ENCODE measurements around the gene SORBS1.
"Not testable (repeated sequence)": the region's sequence is repeated elsewhere in the genome, so short reads cannot be mapped to it uniquely, and the experiment has no call there.

The SORBS1 gene

DNA sequence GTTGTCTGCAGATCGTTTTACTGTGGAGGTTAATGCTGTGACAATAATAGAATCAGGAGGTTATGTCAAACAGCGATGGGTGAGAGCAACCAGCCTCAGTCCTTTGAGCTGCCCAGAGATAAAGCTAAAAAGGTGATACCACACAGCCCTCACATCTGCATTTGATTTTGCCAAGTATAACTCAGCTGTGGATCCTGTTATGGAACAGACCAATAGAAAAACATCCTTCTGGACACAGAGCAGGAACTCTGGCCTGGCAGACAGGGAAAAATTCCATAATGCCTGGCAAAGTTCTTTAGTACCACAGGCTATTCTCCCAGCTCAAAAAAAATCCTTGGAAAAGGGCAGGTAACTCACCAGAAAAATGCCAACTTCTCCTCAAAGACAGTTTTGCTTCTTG is 183.2 kb downstream of the SORBS1 start:
- DNase-seq: no peak

DNA sequence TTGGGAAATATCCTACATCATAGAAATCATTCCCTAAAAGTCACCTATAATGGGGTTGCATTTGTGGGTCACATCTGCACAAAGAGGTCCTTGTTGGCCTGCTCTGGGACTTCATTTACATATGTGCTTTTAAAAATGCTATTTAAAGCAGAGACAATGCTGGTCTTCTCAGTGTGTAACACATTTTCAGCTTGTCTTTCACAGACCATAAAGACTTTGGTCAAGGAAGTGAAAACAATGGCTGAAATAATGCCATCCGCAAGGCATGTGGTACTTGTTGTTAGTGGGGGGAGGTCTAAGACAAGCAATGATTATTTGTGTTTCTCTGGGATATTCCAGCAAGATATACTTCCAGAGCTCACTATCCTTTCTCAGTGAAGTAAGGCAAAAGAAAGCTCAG is 185.8 kb downstream of the SORBS1 start:
- no peak for DNase-seq

DNA sequence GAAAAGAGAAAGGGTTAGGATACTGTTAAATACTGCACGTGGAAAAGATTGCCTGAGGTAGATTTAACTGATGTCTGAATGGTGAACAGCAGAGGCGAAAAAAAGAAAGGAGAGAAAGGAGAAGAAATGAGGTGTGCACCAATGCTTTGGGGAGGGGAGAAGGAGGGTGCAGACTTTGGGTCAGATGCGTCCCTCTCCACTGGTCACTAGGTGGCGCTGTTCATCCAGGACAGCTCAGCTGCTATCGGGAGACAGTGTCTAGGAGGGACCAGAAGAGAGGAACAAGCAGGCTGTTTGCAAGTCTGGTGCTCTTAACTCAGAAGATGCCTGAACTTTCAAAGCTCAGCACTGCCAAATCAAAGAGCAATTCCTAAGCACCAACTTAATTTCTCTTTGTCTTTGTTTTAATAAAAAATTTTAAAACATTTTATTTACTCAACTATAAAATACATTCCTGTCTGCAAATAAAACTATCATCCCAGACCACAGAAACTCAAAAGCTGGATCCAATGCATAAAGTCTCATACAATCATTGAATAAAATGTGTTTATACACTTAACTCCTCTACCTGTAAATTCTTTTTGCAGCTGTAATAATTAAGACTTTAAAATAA is 186.5 kb downstream of the SORBS1 start:
- DNase-seq: peak; percentile 75 to 79

DNA sequence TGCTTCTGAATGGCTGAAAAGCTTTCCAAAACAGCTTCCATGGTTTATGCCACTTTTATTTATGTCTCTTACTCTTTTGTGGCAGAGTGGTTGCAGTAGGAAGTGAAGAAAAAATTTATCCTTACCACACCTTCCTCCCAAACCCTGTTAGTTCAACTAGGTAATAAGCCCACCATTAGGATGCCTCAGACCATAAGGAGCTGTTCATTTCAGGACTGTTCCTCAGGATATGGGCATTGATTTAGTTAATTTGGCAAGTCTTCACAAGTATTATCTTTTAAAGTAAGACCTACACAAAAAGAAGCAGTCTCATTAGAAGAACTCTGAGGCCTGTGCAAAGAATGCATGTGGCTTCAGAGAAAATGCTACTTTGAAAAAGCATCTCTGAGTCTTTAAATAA is 187.5 kb downstream of the SORBS1 start:
- no peak for DNase-seq

DNA sequence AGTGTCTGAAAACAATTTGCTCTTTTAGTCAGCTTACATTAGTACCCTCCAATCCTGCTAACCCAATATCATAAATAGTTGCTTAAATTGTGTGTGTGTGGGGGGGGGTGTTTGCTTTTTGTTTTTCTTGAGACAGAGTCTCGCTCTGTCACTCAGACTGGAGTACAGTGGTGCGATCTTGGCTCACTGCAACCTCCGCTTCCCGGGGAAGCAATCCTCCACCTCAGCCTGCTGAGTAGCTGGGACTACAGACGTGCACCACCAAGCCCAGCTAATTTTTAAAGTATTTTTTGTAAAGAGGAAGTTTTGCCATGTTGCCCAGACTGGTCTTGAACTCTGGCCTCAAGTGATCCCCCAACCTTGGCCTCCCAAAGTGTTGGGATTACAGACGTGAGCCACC is 196.8 kb downstream of the SORBS1 start:
- no peak for DNase-seq

DNA sequence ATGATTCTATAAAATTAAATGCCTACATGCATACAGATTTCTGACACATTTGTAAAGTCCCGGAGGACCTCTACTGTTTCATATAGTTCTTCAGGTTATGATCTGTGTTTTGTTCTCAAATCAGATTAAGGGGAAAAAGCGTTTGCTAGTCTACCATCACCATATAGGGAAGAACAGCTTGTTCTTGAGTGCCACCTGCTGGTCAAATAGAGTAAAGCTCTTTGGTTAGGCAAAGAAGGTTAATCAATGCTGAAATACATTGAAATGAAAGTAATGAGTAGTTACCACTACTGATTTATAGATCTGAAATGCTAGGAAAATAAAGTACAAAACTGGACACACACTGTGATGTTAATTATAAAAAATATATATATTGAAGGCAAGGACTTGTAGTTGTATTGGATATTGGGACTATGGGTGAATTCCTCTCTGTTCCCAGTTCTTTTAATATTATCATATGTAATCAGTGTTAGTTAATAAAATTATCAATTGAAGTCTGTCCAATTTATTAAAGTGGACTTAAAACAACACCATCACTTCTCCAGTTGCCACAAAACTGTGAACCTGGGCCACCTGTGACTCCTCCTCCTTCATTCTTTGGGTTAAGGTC is 197.8 kb downstream of the SORBS1 start:
- peak in 1 of 2 experiments; percentile 24 for DNase-seq

DNA sequence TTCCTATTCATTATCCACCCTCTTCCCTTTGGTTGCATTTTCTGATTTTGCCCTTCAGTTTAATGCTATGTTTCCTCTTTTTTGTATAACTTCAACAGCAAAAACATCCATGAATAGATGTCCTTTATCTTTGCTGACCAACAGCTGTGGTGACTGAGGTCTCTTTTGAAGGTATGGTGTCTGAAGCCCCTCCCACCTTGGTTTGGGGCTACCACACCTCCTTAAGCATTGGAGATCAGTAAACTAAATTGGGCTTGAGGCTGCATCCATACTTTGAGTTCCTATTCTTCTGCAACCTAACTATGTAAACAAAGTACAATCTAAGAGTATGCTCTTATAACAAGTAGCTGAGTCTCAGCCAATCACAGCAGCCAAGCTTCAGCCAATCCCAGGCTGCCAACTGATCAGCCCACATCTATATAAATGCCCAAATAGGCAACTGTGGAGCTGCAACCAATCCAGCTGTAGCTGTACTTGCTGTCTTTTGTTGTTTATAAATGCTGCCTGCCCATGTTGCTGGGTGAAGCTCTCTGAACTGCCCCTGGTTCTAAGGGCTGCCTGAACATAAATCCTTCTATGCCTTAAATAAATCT is 201.0 kb downstream of the SORBS1 start:
- no peak for DNase-seq

DNA sequence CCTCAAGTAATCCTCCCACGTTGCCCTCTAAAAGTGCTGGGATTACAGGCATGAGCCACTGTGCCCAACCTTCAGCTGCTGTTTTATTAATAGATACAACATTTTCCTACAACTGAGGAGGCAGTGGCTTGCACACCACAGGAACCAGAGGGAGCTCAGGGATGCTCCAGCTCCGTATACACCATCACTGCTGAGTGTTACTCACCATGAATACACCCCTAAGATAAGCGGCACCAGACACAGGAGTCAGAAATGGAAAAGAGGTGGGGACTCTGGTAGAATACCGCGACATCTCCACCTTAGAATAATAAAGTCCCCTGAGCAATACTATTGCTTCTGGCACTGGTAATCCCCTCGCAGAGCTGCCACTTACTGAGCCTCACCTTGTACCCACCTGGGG is 201.7 kb downstream of the SORBS1 start:
- no peak for DNase-seq

DNA sequence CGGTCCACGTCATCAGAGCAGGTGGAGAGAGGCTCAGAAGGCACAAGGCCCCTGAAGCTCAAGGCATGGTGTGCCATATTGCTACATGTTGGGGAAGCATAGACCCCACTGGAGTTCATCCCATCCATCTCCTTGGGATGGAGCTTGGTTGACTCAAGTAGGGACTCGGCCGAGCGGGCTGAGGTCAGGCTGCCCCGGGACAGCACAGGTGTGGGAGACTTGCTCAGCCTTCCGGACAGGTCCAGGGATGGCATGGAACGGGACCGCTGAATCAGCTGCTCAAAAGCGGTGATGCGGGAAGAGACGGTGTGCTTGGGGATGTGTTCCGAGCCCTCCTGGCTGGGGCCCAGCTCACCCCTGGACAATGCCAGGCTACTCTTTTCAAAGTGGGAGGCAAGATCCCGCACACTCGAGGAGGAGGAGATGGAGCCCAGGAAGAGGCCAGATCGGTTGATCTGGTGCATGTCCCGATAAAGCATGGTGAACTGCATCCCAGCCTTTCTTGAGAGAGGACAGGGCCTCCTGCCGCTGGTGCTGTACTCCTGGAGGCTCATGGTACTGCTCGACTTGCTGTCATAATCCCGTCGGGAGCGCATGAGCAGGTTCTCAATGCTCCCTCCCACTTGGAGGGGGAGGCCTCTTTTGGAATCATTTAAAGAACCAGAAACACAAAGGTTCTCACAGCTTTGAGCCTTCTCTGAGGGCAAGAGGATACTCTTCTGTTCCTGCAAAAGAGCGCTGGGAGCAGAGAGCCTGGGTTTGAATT is 204.8 kb downstream of the SORBS1 start:
- no peak for DNase-seq

DNA sequence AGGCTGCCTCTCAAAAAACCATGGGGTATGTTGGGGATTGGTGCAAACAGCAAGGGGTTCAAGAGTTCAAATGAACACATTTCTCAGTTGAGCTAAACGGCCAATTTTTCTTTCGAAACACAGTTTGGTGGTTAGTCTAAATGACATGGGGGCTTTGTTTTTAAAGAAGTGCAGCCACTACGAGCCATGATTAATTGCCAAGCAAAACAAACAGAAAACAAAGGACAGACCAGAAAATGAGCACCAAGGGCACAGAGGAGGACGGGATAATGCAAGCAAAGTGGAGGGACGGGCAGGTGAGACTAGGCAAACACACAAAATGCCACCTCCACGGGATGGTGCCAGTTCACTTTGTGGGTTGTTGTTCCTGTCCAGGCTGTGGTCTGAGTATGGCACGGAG is 205.9 kb downstream of the SORBS1 start:
- DNase-seq: no peak

DNA sequence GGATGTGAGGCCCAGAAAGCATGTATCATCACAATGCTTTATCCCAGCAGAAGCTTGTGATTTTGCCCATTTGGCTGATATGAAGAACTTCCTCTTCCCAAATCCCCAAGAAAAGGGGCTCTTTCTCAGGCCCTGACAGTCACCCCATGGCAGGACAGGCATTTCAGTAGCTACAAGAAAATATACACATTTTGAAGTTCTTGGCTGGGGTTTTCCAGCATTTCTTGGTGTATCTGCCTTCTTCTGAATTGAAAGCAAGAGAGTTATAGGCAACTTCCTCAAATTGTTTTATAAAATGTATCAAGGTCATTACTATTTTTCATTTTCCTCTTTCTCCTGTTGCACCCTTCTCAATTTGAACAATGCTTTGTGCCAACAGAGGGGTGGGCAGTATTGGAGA is 207.1 kb downstream of the SORBS1 start:
- no peak for DNase-seq

DNA sequence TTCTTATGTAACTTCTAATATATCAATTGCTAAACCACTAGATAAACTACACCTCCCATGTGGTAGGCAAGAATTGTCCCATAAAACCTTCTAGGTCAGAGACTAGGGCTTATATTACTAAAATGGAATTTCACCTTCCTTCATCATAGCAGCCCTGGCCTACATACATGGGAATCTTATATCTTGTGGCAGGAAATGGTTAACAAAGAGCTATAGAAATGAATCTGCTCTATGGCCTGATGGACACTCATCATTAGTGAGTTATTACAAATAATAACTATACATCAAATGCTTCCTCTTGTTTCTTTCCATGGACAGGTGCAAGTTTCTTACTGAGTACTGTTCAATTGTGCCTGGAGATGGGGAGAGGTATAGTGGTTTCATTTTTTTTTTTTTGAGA is 208.0 kb downstream of the SORBS1 start:
- no peak for DNase-seq

DNA sequence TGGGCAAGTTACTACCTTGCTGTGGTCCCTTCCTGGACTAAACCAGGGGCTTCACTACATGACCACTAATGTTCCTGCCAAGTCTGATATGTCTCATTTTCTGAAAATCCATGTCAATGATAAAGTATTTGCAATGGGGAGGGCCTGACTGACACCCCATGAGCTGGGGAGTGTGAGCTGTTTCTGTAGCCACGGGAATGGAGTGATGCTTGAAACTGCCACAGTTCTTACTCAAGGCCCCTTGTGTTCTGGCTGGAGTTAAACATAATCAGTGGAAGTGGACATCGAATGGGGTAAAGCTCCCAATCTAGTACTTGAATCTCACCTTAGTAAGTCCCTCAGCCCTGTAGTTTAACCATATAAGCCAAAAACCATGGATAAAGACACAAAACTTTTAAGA is 208.5 kb downstream of the SORBS1 start:
- no peak for DNase-seq

DNA sequence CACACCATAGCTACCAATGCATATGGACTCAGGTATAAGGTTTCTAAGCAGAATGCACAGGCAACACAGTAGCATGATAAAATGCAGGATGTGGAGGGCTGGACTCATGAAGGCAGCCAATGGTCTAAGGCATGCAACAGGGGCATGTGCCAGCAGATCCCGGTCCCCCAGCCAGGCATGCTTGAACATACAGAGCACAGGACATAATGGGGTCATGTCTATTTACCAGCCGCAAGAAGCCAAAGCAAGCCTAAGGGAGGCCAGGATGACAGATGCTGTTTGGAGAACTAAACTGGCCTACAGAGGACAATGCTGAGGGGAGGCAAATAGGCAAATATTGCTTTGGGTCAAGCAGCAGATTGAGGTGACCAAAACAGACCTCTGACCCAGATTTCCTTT is 210.3 kb downstream of the SORBS1 start:
- no peak for DNase-seq

DNA sequence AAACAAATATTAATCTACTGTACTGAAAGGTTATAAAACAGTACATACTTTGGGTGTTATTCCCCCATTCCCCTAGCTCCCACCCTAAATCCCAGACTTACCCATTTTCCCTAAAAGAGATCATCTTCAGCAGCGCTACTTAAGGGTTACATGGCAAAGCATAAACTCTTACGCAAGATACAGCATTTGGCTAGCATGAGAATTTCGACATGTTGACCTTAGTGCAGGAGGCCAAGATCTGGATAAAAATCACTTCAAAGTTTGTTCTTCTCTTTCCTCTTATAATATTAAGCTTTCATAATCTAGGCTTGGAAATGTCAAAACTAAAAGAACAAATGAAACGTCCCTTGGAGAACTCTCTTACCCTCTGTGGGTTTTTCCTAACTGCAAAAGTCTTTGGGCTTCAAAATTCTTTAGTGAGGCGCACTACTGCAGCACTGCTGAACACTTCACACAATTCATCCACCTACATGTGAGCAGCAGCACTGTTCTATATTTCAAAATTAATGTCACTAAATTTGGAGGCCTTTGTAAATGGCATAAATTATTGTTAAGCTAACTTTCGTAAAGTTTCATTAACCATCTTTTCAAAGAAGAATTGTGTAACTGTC is 210.8 kb downstream of the SORBS1 start:
- no peak for DNase-seq

DNA sequence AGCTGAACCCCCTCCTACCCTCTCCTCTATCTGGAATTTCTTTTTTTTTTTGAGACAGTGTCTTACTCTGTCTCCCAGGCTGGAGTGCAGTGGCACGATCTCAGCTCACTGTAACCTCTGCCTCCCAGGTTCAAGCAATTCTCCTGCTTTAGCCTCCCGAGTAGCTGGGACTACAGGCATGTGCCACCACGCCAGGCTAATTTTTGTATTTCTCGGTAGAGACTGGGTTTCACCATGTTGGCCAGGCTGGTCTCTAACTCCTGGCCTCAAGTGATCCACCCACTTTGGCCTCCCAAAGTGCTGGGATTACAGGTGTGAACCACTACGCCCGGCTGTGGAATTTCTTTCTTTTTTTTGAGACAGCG is 213.8 kb downstream of the SORBS1 start:
- not testable (repeated sequence) for DNase-seq

DNA sequence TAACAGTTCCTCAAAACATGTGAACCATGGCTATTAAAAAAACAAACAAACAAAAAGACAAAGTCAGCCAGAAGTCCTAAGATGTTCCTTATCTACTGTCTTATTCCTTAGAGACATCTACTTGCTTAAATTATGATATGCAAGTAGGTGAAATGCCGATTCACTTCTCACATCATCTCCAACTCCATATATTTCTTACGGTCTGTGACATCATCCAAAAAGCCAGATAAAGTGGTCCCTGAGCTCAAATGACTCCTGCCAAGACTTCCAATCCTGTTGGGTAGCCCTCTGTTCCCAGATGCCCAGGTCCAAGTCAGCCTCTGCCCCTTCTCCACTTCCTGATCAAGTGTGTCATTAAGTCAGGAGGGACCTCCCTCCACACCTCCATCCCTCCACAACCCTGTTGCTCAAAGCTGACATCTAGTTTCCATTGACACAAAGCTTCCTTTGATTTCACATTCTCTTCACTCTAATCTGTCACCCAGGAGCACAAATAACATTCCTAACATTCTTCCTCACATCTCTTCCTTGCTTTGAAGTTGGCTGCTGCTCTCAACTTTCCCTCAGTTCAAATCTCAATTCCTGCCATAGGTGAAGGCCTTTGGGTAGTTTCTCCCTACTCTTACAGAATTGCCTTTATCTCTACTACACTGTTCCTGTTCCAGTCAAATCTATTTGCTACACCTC is 214.3 kb downstream of the SORBS1 start:
- no peak for DNase-seq

DNA sequence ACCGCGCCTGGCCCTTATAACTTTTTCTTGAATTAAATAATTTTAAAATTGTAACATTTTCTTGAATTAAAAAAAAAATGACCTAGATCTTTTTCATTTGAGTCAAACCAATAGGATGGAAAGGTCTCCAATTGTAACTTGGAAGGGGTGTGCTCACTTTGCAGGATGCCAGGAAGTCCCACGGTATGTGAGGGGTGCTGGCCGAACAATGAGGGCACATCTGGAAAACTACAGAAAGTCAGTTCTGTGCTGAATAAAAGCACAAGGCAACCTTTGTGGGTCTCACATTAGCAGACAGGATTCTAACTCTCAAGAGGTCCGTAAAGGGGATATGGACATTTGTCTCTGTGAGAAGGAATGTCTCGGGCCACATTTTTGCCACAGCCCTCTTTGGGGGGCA is 217.6 kb downstream of the SORBS1 start:
- DNase-seq: no peak

DNA sequence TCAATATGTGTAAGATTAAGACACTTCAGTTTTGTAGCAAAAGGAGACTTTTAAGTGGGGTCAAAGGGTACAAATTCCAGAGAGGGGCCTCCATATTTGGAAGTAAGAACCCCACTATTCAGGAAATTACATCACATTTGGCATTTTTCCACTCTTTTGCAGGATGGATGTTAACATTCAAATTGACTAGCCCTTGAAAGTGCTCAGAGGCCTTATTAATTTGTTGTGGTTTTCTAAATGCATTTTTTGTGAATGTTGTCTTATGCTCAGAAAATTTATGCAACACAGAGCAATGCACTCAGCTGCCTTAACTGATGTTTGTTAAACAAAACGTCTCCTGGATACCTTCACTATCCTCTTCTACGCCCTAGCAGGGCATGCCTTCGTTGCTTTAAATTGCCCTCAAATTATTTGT is 219.4 kb downstream of the SORBS1 start:
- DNase-seq: no peak

DNA sequence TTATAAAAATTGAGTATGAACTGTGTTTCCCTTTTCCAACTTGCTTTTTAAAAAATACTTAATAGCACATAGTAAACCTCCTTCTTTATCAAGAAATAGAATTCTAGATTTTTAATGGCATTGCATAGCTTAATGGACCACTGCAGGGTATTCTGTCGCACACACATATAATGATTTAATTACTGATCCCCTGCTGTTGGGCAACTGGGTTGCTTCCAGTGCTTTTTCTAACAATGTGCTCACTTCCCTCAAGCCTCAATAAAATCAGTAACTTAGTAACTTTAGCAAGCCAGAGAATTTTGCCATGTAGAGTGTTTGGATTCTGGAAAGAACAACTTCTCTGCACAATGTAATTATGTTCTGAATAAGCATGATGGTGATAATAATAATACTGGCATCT is 221.3 kb downstream of the SORBS1 start:
- no peak for DNase-seq

DNA sequence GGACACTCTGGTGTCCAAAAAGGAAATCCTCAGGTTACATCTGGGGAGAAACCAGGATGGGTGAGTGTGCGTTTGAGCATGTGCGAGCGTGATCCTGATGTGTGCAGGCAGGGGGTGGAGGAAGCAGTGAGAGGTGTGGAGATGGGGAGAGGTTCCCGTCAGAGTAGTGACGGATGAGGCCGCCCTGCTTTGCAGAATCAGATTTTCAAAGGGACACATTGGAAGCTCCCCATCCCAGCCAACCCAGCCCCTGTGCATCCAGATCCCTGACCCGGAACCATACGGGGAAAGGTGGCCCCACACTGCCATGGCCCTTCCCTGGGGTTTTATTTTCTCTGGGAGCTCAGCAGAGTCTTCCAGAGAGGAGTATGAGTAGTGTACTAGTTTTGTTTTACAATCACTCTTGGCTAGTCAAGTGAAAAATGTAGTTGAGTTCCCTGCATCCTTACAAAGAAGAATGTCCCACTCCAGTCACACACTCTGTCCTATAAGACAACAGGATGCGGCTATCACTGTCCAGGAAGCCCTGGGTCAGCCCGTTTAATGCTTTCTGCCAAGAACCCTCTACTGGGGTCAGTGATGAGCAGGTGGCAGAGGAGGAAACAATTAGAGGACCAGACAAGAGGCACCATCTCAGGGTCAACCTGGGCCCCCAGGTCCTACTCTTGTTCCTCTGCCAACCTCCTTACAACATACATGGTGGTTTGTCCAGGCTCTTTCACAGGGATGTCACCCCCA is 223.6 kb downstream of the SORBS1 start:
- DNase-seq: no peak

DNA sequence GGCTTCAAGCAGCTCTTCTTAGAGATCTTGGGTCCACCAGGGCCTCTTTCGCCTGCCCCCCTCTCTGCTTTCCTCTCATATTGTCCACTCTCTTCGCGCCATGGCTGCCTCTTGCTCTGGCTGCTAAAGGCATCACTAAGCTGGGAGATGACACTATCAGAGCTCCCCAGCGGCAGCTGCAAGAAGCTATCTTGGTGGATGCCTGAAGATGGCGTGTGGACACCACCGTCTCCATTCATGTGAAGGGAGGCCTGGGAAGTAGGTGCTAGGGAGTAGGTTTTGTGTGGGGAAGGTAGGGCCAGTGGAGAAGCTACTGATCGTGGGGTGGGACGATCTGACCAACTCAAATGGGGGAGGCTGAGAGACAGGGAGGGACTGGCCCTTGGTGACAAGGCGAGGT is 224.5 kb downstream of the SORBS1 start:
- no peak for DNase-seq

Data from activated T-cell treated with anti-CD3 and anti-CD28 coated beads, Interleukin-2, amount 50 U/mL, for 48 hours (primary cell).